ENCODE data around the gene SPOP. TPM values are rescaled to one million over a fixed set of nuclear protein-coding genes. Genes with fewer than 3 reads are reported as not detected.

Gene SPOP
- total and polyA plus RNA-seq, 2 experiments from 2014 or later = 13.9 to 18.6 TPM

GRCh38 chr17:49676276-49676868, 1.5 kb downstream of the SPOP start:
- peak overlapping the region; percentile 90 for H3K4me3 Mint-ChIP-seq
- TF ChIP-seq ZNF114 (CRISPR knock-in tag; IDR thresholded peaks at IDR 0.05) (no peak), ZNF331 (CRISPR knock-in tag; IDR thresholded peaks at IDR 0.05; ENCODE audit: low read depth) (no peak), POLR2AphosphoS5 (IDR thresholded peaks at IDR 0.05; ENCODE audit: low read depth) (no peak), ETS1 (IDR thresholded peaks at IDR 0.05) (no peak), EZH2 (IDR thresholded peaks at IDR 0.05; ENCODE audit: low read depth, unreplicated experiment) (no peak), ZNF462 (CRISPR knock-in tag; IDR thresholded peaks at IDR 0.05) (no peak), NANOG (IDR thresholded peaks at IDR 0.05; ENCODE audit: borderline replicate concordance) (no peak)
- H3K36me3 Mint-ChIP-seq (ENCODE audit: low read depth) = peaks cover 24% of the 10 kb centered on the region; the same call in 2 of the 3 replicates
- H3K9me3 Mint-ChIP-seq = peaks cover 10% of the 10 kb centered on the region
- H3K27ac Mint-ChIP-seq = no peak overlapping the region
- H3K27me3 Mint-ChIP-seq (ENCODE audit: insufficient read depth, low read depth, poor library complexity) = peaks cover 19% of the 10 kb centered on the region
- H3K27me3 ChIP-seq (ENCODE audit: insufficient read depth) = peaks cover 4% of the 10 kb centered on the region; the same call in 1 of the 2 replicates
- H3K79me2 ChIP-seq (replicated peaks; ENCODE audit: insufficient read depth) = peaks cover 57% of the 10 kb centered on the region
- H3K36me3 ChIP-seq (ENCODE audit: insufficient read depth) = no peaks in the 10 kb centered on the region; the same call in 1 of the 2 replicates
- H4K20me1 ChIP-seq (replicated peaks; ENCODE audit: insufficient read depth) = no peaks in the 10 kb centered on the region
- DNase-seq (ENCODE audit: low spot score) (peak; percentile 59), ATAC-seq (no peak)
- peak overlapping the region; percentile 72 for H3K4me3 ChIP-seq
- 0 out of 2 replicates have a peak, but pooled peaks cover 2% of the 10 kb centered on the region for H3F3A ChIP-seq (replicated peaks; ENCODE audit: low read depth)
- H3K4me2 ChIP-seq = peak overlapping the region; percentile 89
- peaks cover 19% of the 10 kb centered on the region for H3K4me1 Mint-ChIP-seq
- peaks cover 3% of the 10 kb centered on the region; the same call in 1 of the 2 replicates for H3K9me2 ChIP-seq (ENCODE audit: insufficient read depth)
- H3K27ac ChIP-seq (ENCODE audit: low read depth) = no peak overlapping the region
- peaks cover 12% of the 10 kb centered on the region for H3K4me1 ChIP-seq (ENCODE audit: insufficient read depth)
- no peak overlapping the region for H2AFZ ChIP-seq

All from GM23338 (cell line).